ENCODE measurements around the gene NUDC.
"Not testable (repeated sequence)": the region's sequence is repeated elsewhere in the genome, so short reads cannot be mapped to it uniquely, and the experiment has no call there.

Gene NUDC

GRCh38 chr1:26921540-26922430 lies at the start of gene NUDC:
Gene NUDC, plus strand, starts transcription at chr1:26921743. Its CDS starts 106 bp downstream, at chr1:26921849.
- DNase-seq = peak; percentile 92 to 98

GRCh38 chr1:26873097-26873496 lies 48.4 kb upstream of the NUDC start:
- DNase-seq = not testable (repeated sequence)

GRCh38 chr1:26874896-26875295 lies 46.6 kb upstream of the NUDC start:
- no peak for DNase-seq

GRCh38 chr1:26877326-26877725 lies 44.2 kb upstream of the NUDC start:
- DNase-seq = no peak

- DNase-seq = no peak
These were observed 41.8 kb upstream of the NUDC start for GRCh38 chr1:26879793-26880192.

GRCh38 chr1:26881611-26882010 lies 39.9 kb upstream of the NUDC start:
- DNase-seq = not testable (repeated sequence)

GRCh38 chr1:26882696-26883463 lies 38.7 kb upstream of the NUDC start:
- DNase-seq = no peak

- DNase-seq = peak in 1 of 2 experiments; percentile 17
These were observed 34.4 kb upstream of the NUDC start for GRCh38 chr1:26887125-26887524.

GRCh38 chr1:26888231-26888630 lies 33.3 kb upstream of the NUDC start:
- DNase-seq = no peak

GRCh38 chr1:26889551-26890466 lies 31.7 kb upstream of the NUDC start, which contains the start of gene GPN2:
Gene GPN2, minus strand, starts transcription at chr1:26890283. Its CDS starts 187 bp downstream, at chr1:26890096.
- peak in 1 of 2 experiments; percentile 78 for DNase-seq

GRCh38 chr1:26890467-26890796 lies 31.1 kb upstream of the NUDC start:
- no peak for DNase-seq

- no peak for DNase-seq
These were observed 27.3 kb upstream of the NUDC start for GRCh38 chr1:26894263-26894662.

- no peak for DNase-seq
These were observed 24.2 kb upstream of the NUDC start for GRCh38 chr1:26897351-26897750.

- peak; percentile 92 to 97 for DNase-seq
These were observed 21.3 kb upstream of the NUDC start, which contains the start of gene GPATCH3 for GRCh38 chr1:26900001-26900814. Gene GPATCH3, minus strand, starts transcription at chr1:26900467. Its CDS starts 25 bp downstream, at chr1:26900442.

GRCh38 chr1:26900815-26901511 lies 20.6 kb upstream of the NUDC start:
- DNase-seq = no peak

GRCh38 chr1:26907071-26907917 lies 14.2 kb upstream of the NUDC start:
- no peak for DNase-seq

GRCh38 chr1:26909951-26910342 lies 11.6 kb upstream of the NUDC start:
- DNase-seq = no peak

GRCh38 chr1:26910343-26911160 lies 11.0 kb upstream of the NUDC start:
- DNase-seq = no peak
